Rectal smooth muscle tissue (tissue), 1 donor: ENCODE measurements around the gene HES6.

Experiments
- H3K27ac ChIP-seq: one replicate; pipeline ENCODE4 v1.7.0; 2013; ENCODE audit warnings: low read depth, low read length, inconsistent platforms
- H3K27me3 ChIP-seq: one replicate; pipeline ENCODE4 v1.7.0; 2013; ENCODE audit warnings: low read length; ENCODE audit not compliant: control insufficient read depth, insufficient read depth
- H3K36me3 ChIP-seq: one replicate; pipeline ENCODE4 v1.7.0; 2013; ENCODE audit warnings: low read length; ENCODE audit not compliant: control insufficient read depth, insufficient read depth
- H3K4me1 ChIP-seq: one replicate; pipeline ENCODE4 v1.7.0; 2013; ENCODE audit warnings: low read length; ENCODE audit not compliant: control insufficient read depth, insufficient read depth
- H3K4me3 ChIP-seq: one replicate; pipeline ENCODE4 v1.7.0; 2013; ENCODE audit warnings: low read length
- H3K9ac ChIP-seq: one replicate; pipeline ENCODE4 v1.7.0; 2013; ENCODE audit warnings: low read length

The HES6 gene

DNA sequence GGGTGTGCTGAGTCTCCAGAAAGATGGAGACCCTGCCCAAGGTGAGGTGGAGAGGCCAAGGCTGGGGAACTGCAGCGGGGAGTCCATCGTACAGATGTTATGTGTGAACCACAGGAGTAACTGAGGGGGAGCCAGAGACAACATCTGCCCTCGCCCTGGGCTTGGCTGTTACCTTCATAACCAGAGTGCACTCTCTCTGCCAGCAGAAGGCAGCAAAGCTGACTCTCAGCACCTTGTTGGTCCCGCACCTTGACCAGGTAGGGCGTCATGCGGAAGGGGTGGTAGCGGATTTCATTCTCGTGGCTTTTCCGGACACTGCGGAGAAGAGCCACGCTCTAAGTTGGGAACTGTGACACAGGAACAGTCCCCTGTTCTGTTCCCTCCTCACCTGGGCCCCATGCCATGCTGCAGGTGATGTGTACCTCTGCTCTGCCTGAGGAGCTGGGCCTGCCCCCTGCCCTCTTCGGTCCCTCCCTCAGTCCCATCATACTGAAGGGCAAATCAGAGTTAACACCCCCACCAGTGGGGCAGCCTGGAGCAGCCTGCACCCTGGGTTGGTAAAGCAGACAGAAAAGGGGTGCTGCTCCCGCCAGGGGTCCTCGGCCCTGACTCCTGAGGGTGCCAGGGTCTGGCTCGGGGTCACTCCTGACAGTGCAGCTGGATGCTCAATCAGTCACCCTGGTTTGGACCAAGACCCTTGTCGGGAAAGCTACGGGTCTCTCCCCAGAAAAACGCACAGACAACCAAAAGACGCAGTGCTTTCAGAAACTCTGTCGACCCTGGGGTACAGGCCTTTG lies 28.2 kb upstream of the HES6 start:
- no peak overlapping the region for H3K9ac ChIP-seq
- H3K27me3 ChIP-seq = no peaks in the 10 kb centered on the region
- no peaks in the 10 kb centered on the region for H3K4me1 ChIP-seq
- H3K27ac ChIP-seq = no peak overlapping the region
- peaks cover 47% of the 10 kb centered on the region for H3K36me3 ChIP-seq
- no peak overlapping the region for H3K4me3 ChIP-seq

DNA sequence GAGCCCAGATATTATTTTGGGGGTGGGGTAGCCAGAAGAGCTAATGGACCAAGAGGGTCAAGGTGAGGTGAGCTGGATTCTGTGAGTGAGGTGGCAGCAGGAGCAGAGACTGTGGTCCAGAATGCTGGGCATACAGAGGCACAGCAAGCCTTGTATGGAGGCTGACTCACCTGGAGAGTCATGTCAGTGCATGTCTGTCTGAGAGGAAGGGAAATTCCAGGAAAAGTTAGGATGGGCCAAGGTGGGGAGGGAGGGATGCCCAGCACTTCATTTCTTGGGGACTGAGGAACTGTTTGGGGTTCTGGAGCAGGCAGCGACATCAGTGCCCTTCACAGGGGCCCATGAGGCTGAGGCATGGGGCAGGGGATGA lies 27.5 kb upstream of the HES6 start:
- Histone ChIP-seq H3K27ac (no peak overlapping the region), H3K27me3 (no peaks in the 10 kb centered on the region), H3K4me3 (no peak overlapping the region), H3K36me3 (peaks cover 44% of the 10 kb centered on the region), H3K4me1 (no peaks in the 10 kb centered on the region), H3K9ac (no peak overlapping the region)

DNA sequence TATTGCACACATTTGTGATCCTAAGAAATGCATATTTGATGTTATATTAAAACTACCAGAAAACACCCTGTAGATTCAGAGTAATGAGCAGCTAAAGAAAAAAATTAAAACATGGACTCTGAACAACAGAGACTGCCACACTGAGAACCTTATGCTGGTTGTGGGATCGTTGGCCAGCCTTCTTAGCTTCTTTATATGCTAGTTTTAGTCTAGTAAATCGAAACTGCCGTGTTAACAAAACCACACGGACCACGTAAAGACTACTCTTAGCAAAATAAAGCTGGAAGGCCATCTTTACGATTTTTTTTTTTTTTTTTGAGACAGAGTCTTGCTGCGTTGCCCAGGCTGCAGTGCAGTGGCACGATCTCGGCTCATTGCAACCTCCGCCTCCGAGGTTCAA lies 25.8 kb upstream of the HES6 start:
- Histone ChIP-seq H3K4me3 (no peak overlapping the region), H3K9ac (no peak overlapping the region), H3K36me3 (peaks cover 39% of the 10 kb centered on the region), H3K27me3 (no peaks in the 10 kb centered on the region), H3K4me1 (no peaks in the 10 kb centered on the region), H3K27ac (no peak overlapping the region)

DNA sequence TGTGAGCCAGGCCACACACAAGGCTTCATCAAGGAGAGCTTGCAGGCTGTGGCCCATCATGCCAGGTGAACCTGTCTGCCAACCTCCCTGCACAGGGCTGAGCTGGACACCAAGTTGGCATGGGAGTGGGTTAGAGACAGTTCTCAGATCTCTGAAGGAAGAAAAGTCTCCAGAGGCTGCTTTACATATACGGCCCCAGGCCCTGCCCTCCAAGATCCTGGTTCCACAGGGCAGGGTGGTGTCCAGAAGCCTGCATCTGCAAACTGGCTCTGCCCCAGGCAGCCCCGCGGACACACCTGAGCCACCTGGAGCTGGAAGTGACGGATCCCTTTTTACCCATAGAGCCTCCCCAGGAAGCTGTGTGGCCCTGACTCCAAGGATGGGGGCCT lies 24.2 kb upstream of the HES6 start:
- no peak overlapping the region for H3K27ac ChIP-seq
- H3K9ac ChIP-seq = no peak overlapping the region

DNA sequence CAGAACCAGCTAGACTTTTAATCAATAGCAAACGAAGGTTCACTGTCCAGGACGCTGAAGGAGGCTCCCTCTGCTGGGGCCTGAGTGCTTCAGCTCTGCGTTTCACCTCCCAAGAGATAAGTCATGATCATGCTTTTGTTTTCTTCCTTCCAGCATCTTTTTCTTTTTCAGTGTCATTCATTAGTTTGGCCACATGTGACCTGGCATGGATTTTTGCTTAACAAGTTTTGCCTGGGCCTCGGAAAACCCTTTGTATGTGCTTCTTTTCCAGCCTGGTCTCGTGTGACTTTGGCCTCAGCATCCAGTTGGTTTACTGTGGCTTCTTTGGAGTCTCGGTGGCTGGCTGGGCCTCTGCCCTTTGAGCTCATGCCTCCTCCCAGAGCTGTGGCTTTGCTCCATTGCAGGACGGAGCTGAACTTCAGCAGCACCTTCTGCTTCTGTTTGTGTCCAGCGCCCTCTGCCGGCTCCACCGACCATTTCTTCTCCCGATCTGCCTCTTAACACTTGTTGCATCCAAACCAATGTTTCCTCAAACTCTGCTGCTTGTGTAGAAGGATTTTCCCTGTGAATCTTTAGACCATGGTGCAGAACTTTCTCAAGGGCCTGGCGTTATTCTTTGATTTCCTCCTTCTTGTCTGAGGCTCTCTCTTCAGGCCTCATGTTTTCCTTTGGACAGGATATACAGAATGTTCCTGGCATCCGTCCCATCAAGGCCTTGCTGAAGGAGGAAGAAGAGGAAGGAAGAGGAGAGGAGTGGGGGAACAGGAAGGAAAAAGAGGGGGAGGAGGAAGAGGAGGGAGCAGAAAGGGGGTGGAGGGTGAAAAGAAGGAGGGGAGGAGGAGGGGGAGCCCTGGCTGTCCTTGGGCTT lies 23.6 kb upstream of the HES6 start:
- Histone ChIP-seq H3K4me3 (no peak overlapping the region), H3K9ac (no peak overlapping the region), H3K27ac (peak overlapping the region; percentile 28), H3K36me3 (peaks cover 40% of the 10 kb centered on the region), H3K4me1 (no peaks in the 10 kb centered on the region), H3K27me3 (no peaks in the 10 kb centered on the region)

More for the DNA sequence above, 24.2 kb upstream of the HES6 start:
- no peak overlapping the region for H3K4me3 ChIP-seq
- H3K36me3 ChIP-seq = peaks cover 37% of the 10 kb centered on the region
- no peaks in the 10 kb centered on the region for H3K4me1 ChIP-seq
- no peaks in the 10 kb centered on the region for H3K27me3 ChIP-seq

DNA sequence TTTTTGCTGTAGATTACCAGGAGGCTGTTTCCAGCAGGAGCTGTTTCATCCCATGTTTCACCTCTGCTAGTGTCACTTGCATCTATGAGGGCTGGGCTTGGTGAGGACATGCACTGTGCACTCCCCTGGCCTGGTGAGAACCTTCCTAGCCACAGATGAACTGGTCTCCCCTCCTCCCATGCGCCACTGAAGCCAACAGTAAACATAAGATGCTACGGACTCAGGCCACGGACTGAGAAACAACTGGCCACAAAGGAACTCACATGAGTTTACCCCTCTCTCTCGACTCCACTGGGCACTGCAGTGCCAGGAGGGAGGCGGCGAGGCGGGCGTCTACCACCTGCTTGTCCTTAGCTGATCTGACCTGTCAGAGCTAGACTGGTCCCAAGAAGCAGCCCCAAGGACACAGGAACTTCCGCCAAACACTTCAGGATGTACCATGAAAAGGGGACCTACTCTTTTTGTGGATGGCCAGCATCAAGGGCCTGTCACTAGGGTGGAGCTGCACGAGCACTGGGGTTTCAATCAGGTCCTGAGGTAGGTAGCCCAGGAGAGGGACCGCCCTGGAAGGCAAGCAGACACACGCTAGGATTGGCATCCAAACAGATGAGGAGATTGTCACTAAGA lies 22.8 kb upstream of the HES6 start:
- H3K36me3 ChIP-seq = peaks cover 41% of the 10 kb centered on the region
- no peak overlapping the region for H3K4me3 ChIP-seq
- no peaks in the 10 kb centered on the region for H3K4me1 ChIP-seq
- no peak overlapping the region for H3K9ac ChIP-seq
- H3K27ac ChIP-seq = peak overlapping the region; percentile 28
- no peaks in the 10 kb centered on the region for H3K27me3 ChIP-seq

DNA sequence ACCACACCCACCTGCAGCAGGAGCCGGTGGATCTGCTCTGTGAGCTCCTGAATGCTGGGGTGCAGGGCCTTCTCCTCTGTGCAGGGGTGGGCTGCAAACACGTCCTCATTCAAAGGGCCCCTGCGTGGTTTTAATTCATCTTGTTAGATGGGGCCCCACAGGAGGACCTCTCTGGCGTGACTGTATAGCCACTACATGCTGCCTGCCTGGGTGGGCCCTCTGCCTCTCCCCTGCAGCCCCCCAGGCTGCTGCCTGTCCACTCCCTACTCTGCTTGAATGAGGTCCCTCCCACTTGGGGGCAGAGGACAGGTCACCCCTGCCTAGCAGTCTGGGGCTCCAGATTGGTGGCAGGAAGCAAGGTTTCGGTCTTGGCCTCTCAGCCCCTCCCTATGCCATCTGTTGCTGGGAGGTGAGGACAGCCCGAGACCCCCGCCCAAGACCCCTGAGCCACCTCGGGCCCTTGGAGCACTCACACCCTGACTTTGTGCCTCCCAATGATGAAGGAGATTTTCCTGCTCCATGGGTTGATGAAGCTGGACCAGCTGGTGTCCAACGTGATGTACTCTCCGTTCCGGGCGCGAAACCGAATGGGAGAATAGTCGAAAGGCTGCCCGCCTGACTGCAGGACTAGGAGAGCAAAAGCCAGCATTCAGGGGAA lies 22.0 kb upstream of the HES6 start:
- H3K27ac ChIP-seq = no peak overlapping the region
- H3K4me1 ChIP-seq = no peaks in the 10 kb centered on the region
- H3K4me3 ChIP-seq = no peak overlapping the region
- H3K9ac ChIP-seq = no peak overlapping the region
- H3K36me3 ChIP-seq = peaks cover 39% of the 10 kb centered on the region
- H3K27me3 ChIP-seq = no peaks in the 10 kb centered on the region

DNA sequence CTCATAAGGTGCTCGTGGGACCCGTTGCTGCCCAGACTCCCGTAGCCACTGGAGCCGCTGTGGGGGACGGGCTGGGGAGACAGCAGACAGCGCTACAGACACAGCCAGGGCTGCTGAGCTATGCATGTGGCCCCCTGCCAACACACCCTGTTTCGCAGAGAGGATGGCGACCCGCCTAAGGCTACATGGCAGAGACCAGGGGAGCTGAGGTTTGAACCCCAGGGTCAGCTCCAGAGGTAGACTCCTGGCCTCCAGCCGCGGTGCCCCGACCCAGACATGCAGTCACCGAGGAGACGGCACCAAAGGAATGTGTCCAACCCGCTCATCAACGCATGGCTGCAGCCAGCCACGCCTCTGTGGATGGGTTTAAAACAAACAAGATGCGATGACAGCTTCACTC lies 21.0 kb upstream of the HES6 start:
- Histone ChIP-seq H3K4me1 (no peaks in the 10 kb centered on the region), H3K27ac (no peak overlapping the region), H3K36me3 (peaks cover 40% of the 10 kb centered on the region), H3K27me3 (no peaks in the 10 kb centered on the region), H3K9ac (no peak overlapping the region), H3K4me3 (no peak overlapping the region)

DNA sequence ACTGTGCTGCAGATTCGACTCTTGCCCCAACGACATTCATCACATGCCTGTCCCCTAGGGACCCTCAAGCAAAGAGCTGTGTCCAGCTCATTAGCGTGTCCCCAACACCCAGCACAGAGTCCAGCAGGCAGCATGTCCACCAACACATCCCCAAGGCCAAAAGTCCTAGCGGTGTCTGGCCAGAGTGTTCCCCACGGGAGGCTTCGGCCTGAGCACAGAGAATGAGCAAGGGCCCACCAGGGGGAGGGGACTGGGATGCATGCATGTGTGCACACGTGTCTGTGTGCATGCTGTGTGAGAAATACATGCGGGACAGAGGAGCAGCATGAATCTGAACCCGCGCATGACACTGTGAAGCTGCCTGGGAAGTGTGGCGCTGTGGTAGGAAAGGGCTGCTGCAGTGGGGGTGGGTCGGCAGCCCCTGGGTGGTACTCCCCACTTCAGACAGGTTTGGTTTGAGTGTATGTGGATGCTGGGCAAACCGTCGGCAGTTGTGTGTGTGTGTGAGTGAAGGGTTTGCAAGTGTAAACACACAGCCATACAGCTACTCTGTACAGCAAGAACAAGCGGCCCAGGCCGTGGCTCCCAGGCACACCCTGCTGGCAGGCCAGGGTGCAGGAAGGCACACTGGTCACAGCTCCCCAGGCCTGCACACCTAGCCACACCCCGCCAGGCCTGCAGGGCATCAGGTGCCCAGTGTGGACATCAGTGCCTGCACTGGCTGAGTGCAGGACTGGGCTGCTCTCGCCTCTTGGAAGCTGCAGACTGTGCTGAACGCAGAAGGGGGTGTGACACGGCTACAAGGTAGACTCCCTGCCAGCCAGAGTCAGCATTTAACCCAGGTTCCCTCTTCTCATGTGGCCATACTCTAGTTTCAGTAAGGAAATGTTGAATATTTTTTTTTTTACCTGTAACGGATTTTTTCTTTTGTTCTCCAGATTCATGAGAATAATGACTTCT lies 19.5 kb upstream of the HES6 start:
- Histone ChIP-seq H3K4me3 (no peak overlapping the region), H3K9ac (no peak overlapping the region), H3K27me3 (no peaks in the 10 kb centered on the region), H3K36me3 (peaks cover 52% of the 10 kb centered on the region), H3K27ac (no peak overlapping the region), H3K4me1 (no peaks in the 10 kb centered on the region)

DNA sequence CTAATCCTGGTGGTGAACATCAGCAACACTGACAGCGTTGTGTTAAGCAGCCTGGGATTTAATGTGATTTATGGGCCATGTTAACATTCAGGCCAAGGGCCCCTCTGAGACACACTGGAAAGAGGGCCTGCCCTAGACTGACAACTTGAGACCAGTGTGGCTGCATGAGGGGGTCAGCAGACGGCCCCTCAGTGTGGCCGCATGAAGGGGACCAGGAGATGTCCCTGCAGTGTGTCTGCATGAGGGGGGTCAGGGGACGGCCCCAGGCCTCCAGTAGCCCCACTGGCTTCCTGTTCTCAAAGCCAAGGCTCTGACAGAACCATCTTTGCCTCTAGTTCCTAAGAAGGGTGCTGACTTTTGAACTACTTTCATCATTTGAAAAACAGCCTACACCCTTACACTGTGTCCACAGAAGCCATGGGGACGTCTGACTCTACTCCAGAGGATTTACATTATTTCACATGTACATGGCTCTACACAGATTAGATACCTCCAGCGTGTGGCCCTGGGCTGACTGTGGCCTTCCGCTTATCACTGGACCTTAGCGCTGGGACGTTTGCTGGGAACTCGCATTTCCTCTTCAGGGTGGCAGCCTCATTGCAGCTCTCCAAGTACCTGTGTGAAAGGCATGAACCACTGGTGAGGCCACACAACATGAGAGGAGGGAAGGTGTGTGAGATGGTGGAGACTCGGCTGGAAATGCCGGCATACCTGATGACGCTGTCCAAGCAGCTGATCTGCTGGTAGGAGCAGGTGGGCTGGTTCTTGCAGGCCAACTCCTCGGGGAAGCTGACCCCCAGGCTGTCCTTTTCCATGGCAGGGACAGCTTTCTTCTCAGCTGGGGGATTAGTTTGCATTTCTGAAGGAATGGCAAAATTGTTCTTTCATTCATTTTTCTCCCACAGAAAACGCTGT lies 18.2 kb upstream of the HES6 start:
- Histone ChIP-seq H3K36me3 (peaks cover 59% of the 10 kb centered on the region), H3K4me1 (no peaks in the 10 kb centered on the region)

More for the DNA sequence above, 18.2 kb upstream of the HES6 start:
- no peaks in the 10 kb centered on the region for H3K27me3 ChIP-seq
- H3K9ac ChIP-seq = no peak overlapping the region
- H3K4me3 ChIP-seq = no peak overlapping the region
- no peak overlapping the region for H3K27ac ChIP-seq
